Activated CD4-positive, alpha-beta T cell treated with anti-CD3 and anti-CD28 coated beads, Interleukin-2, amount 50 U/mL, for 1 hour (primary cell): Measurements from ENCODE around the gene SPTLC3.
"Not testable (repeated sequence)": the region's sequence is repeated elsewhere in the genome, so short reads cannot be mapped to it uniquely, and the experiment has no call there.

Experiments used
- DNase-seq: peaks from one replicate; pipeline ENCODE4 v3.0.0-alpha.2; 2020

SPTLC3 gene

GRCh38 chr20:13008761-13009681 lies at the start of gene SPTLC3:
Gene SPTLC3, plus strand, starts transcription at chr20:13008972. Its CDS starts 296 bp downstream, at chr20:13009268.
- no peak for DNase-seq

- no peak for DNase-seq
Observed at GRCh38 chr20:12961725-12962124, 47.0 kb upstream of the SPTLC3 start.

- DNase-seq: no peak
Observed at GRCh38 chr20:12962895-12963294, 45.9 kb upstream of the SPTLC3 start.

- DNase-seq: no peak
Observed at GRCh38 chr20:12963416-12963815, 45.4 kb upstream of the SPTLC3 start.

- DNase-seq: no peak
Observed at GRCh38 chr20:12965212-12965869, 43.4 kb upstream of the SPTLC3 start.

- no peak for DNase-seq
Observed at GRCh38 chr20:12965870-12966251, 42.9 kb upstream of the SPTLC3 start.

- DNase-seq: no peak
Observed at GRCh38 chr20:12966468-12967085, 42.2 kb upstream of the SPTLC3 start.

GRCh38 chr20:12967932-12968331 lies 40.8 kb upstream of the SPTLC3 start:
- no peak for DNase-seq

- DNase-seq: no peak
Observed at GRCh38 chr20:12968472-12968871, 40.3 kb upstream of the SPTLC3 start.

- DNase-seq: no peak
Observed at GRCh38 chr20:12969071-12969669, 39.6 kb upstream of the SPTLC3 start.

GRCh38 chr20:12970372-12970821 lies 38.4 kb upstream of the SPTLC3 start:
- no peak for DNase-seq

- DNase-seq: no peak
Observed at GRCh38 chr20:12975833-12976608, 32.8 kb upstream of the SPTLC3 start.

GRCh38 chr20:12976720-12977309 lies 32.0 kb upstream of the SPTLC3 start:
- no peak for DNase-seq

- DNase-seq: no peak
Observed at GRCh38 chr20:12977328-12978125, 31.2 kb upstream of the SPTLC3 start.

- DNase-seq: no peak
Observed at GRCh38 chr20:12978126-12978394, 30.7 kb upstream of the SPTLC3 start.

GRCh38 chr20:12978613-12979495 lies 29.9 kb upstream of the SPTLC3 start:
- no peak for DNase-seq

- DNase-seq: not testable (repeated sequence)
Observed at GRCh38 chr20:12979713-12980112, 29.1 kb upstream of the SPTLC3 start.

GRCh38 chr20:12982098-12982497 lies 26.7 kb upstream of the SPTLC3 start:
- DNase-seq: no peak

GRCh38 chr20:12984069-12984765 lies 24.6 kb upstream of the SPTLC3 start:
- DNase-seq: no peak

- DNase-seq: no peak
Observed at GRCh38 chr20:12984863-12985262, 23.9 kb upstream of the SPTLC3 start.
